GM19351 (cell line): Measurements from ENCODE around the gene NBPF1.
"Not testable (repeated sequence)": the region's sequence is repeated elsewhere in the genome, so short reads cannot be mapped to it uniquely, and the experiment has no call there.

Experiments
- ATAC-seq: cut with Tn5 transposase; IDR thresholded peaks from one replicate; pipeline ENCODE4 v1.9.1; 2021; ENCODE audit warnings: mild to moderate bottlenecking, moderate library complexity; ENCODE audit not compliant: unreplicated experiment

The NBPF1 gene

DNA sequence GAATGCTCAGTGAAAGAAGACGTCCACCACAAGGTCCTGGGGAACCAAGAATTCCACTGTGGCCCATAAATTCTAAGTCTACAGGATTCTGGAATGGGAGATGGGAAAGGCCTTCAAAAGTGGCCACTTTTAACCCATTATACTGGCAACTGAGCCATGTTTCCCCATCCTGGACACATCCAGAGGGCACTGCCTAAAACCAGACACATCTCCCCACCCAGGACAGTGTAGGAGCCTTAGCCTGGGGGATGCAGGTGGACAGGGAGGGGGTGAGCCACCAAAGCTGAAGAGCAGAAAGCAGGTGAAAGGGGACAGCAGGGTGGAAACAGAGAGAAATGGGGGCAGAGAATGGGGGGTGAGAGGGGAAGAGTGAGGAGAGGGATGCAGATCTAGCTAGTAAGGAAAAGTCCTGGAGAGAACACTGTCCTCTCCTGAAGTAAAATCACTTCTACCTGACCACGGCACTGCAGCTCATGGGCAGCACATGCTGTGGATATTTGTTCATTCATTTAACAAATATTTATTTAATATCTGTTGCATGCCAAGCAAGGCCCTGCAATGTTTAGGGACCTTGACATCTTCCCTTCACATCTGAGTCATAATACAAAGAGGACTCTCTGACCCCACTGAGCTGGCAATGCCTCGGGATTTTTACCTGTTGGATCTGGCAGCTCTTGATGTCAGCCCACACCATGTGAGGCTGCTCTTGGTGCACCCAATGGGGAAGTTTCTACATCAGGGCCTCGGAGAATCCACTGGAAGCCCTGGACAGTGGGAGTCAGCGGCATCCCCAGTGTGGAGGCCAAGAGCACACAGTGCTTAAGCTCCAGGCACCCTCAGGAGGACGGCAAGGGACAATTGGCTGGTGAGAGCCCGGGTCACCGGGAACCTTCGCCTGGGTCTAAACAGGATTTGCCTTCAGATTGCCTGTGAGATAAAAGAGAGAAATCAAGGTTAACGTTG lies 5.2 kb downstream of the NBPF1 start:
- ATAC-seq = not testable (repeated sequence)

DNA sequence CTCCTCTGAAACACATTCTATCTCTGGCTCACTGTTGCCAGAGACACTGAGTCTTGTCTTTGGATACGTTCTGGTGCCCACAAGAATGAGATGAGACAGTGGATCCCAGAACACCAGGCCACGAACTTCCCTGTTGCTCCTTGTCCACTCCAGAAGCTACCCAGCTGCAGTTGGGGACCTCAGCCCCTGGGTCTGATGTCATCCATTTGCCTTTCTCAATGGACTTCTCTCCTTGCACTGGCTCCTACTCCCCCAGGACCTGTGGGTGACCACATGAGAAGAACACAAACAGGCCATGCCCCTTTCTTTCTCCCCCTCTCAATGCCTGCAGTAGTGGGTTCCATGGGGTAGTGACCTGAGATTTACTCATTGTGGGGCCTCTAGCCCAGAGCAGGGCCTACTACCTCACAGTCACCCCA lies 5.9 kb downstream of the NBPF1 start:
- ATAC-seq = no peak

DNA sequence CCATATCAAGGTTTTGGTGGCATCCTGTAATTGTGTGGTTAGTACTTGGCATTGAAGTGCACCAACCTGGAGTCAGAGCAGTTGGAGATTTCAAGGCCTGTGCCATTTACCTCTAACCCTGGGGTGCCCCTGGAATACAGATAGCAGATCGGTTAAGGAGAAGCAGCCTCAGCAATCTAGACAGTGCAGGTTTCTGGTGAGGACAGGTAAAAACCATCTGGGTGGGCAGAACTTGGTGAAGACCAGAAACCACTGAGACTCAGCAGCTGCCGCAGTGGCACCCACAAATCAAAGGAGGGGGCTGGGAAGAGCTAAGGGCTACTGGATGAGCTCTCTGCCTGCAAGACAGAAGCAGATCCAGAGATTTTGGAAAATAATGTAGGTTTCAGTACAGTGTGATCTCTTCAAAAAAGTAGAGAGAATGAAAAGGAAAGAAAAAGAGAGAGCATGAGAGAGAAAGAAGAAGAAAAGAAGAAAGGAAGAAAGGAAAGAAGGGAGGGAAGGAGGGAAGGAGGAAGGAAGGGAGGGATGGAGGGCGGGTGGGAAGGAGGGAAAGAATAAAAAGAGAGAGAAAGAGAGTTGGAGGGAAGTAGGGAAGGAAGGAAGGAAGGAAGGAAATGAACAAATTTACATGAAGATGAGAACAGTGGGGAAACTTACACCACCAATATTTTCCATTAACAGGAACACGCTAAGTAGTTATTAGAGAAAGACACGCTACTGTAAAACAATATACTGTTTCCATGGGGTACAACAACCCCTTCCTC lies 6.5 kb downstream of the NBPF1 start:
- ATAC-seq = not testable (repeated sequence)

DNA sequence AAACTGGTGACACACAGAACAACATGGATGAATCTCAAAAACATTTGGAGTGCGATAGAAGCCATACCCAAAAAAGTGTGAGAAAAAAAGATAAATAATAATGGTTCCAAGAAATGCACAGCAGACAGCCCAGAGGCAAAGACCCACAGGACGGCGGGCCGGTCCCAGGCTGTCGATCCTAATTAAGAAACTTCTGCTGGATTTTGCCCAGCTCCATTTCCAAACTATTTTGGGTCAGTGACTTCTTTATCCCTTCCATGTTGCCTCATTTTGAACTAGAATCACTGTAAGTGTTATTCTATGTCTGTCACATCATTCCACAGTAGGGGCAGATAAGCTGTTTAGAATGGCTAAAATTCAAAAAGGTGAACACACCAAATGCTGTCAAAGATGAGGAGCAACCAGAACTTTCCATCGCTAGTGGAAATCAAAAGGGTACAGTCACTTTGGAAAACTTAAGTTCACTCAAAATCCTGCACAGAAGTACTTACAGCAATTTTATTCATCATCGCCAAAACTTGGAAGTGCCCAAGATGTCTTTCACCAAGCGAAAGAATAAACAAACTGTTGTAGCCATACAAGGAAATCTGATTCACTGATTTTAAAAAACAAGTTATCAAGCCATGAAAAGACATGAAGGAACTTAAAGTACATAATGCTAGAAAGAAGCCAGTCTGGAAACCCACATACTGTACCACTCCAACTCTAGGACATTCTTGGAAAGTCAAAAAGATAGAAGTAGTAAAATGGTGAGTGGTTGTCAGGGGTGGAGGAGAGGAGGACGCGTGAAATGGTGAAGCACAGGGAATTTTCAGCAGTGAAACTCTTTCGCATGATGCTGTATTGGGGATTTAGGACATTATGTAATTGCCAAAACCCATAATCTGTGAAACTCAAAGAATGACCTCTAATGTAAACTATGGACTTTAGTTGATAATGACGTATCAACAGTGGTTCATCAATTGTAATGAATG lies 7.5 kb downstream of the NBPF1 start:
- ATAC-seq = no peak

DNA sequence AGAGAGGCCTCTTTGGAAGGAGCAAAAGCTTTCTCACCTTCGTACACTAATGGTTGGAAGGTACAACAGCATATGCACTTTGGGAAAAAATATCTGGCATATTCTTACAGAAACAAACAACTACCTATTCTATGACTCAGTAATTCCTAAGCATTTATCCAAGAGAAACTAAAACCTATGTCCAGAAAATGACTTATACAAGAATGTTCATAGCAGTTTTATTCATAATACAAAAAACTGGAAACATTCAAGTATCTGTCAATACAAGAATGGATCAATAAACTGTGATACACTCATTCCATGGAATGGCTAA lies 8.2 kb downstream of the NBPF1 start:
- no peak for ATAC-seq

DNA sequence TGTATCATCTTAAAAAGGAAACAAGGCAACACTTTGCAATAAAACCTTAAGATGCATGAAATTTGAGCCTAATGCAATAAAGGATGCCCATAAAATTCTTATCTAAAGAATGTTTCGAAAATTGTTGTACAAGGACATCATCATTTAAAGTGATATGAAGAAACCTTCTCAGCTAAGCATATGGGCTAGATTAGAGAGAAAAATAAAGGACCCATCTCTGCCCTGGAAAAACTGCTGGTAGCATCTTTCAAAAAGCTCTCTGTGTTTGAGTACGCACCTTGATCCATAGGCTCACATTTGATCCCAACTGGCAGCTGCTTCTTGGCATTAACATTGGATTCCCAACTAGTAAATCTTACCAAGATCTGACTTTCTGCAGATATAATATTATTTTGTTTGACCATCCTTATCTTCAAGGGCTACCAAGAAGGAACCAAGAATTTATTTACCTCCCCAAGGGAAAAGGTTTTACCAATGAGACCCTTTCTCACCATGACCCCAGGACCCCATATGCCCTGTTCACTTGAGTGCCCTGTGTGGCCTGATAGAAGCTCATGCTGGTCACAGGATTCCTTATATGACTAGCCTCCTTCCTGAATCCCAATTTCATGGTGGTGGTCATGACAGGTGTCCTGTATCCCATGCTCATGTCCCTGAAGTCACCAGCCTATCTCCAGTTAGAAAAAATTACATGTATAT lies 8.7 kb downstream of the NBPF1 start:
- ATAC-seq = not testable (repeated sequence)

DNA sequence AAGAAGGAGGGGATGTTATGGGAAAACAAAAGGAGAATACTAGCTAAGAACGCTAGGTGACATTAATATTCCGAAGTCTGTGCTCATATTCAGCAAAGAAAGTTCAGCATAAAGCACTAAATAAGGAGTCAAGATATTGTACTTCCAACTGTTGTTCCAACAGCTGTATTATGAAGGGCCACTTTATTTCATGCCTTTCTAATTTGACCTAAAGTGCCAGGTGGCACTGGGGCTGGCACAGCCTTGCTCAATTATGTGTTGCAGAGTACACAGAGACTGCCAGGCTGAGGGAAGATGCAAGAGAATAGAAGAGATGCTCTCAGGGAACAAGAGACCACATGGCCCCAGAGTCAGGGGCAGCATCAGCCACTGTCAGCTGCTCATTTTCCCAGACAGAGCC lies 9.7 kb downstream of the NBPF1 start:
- ATAC-seq = not testable (repeated sequence)

DNA sequence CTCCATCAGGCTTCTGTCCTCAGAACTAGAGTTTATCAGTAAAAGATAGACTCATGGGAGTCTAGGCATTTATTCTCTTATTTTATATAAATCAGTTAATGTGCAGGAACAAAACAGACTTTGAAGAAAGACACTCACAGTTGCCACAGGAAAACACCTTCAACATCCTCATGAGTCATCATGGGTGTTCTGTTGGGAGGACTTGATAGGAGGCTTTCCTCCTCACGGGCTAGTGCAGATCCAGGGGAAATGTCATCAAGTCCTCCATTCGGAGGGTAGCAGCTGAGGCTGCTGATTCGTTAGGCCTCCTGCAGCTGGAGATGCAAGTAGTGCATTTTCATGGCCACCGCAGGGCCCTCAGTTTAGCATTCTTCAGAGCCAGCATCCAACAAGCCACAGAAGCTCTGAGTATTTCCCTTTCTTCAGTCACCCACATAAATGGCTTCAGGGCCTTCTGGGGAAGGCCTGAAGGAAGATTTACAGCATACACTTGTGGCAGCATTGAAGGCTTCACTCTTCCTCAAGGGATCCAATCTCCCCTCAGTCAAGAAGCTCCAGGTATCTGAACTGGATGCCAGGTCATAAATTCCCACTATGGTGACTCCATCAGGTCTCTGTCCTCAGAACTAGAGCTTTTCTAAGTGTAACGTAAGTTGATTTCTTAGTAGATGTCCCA lies 10.9 kb downstream of the NBPF1 start:
- ATAC-seq = not testable (repeated sequence)

DNA sequence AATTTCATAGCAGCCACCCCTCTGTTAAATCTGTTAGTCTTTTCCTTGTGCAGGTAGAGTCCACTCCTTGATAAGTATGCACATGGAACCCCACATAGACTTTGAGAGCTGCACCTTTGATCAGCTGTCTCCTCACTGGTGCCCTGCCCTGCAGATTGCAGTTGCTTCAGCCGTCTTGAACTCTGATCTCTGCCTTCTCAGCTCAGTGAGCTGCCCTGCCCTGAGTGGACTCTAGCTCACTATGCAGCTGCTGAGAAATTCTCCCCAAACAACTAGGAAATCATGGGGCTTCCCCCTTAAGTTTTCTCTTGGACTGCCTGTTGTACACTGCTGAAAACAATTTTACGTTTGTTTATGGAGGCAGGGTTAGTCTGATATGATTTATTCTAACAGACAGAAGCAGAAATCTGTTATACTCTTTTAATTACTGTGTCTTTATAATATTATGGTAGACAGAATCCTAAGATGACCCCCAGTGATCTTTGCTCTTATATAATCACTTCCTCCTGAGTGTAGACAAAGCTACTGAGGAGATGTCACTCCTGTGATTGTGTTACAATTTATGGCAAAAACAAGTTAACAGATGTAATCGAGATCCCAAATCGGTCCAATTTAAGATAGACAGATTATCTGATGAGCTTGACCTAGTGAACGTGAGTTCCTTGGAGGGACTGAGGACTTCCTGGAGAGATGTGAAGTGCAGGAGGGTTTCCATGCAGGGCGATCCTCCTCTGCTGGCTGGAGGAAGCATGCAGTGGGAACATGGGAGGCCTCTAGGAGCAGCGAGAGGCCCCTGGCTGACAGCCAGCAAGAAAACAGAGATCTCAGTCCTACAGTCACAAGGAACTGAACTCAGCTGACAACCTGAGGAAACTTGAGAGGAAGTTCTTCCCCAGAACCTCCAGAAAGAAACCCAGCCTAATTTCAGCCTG lies 12.2 kb downstream of the NBPF1 start:
- ATAC-seq = not testable (repeated sequence)

DNA sequence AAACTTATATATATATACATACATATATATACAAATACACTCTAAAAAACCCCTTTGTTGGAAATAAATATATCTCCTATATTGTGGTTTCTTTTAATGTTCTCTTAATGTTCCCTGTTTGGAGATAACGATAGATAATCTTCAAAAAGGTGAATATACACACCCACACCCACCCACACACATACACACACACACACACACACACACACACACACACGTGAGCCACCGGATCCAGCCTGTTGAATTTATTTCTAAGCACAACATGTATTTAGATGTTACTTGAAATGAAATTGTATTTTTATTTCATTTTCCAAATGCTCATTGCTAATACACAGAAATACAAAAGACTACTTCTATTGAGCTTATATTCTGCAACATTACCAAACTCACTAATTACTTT lies 14.0 kb downstream of the NBPF1 start:
- not testable (repeated sequence) for ATAC-seq

DNA sequence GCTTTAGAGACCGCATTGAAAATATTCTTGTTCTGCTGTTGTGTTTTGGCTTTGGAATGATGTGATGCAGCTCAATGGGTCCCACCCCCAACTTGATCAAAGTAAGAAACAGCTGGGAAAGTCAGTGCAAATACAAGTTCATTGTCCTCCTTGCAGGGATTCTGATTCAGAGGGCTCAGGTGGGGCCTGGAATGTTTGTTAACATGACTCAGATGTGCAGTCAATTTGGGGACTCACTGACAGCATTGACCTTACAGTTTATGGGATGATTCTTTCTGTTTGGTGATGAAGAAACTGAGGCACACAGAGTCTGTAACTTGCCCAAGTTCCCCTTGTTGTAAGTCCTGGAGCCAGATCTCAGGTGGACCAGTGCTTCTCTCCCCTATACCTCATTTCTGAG lies 18.1 kb downstream of the NBPF1 start:
- not testable (repeated sequence) for ATAC-seq

DNA sequence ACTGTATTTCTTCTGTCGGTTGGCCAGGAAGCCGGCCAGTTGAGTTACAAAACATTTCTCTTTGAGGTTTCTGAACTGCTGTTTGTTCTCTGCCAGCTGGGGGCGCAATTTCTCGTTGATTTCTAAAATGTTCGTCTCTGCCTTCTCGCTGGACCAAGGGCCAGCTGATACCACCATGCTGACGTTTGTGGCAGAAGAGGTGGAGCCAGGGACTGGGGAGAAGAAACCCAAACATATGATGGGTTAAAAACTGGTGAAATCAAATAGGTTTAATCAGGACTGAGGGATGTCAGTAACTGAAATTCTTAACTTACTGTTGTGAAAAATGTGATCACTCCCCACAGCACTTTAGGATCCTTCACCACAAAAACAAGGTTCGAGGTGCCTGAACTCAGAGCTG lies 21.5 kb downstream of the NBPF1 start:
- ATAC-seq = not testable (repeated sequence)

DNA sequence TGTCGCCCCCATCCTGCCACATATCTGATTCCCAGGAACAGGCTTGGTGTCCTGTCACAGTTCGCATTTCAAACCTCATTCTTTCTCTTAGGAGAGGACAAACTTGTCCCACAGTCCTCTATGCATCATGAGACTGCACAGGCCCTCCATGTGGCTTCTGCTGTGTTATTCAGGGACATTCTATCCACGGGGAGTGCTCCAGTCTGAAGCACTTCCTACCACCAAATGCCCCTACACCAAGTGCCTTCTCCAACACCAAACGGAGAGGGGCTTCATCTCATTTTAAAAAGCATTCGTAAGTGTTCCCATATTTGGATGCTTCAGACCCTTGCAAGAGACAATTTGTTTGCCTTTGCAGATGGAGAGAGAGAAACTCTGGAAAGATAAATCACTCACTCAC lies 25.3 kb downstream of the NBPF1 start:
- not testable (repeated sequence) for ATAC-seq

DNA sequence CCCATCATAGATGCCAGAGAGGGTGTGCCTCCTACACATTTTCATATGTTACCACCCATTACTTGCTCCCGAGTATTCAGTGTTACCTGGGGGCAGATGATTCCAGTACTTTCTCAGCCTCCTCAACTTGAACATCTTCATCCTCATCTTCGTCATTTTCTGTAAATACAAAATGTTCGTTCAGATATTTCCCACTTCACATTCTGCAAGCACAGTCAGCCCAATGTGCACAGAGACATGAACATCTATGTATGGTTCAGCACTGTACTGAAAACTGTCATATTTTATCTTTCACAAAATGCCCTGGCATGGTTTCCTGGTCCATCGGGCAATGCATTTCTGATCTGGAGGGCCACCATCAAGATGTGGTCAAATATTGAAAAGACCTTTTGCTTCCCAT lies 25.7 kb downstream of the NBPF1 start:
- ATAC-seq = not testable (repeated sequence)

DNA sequence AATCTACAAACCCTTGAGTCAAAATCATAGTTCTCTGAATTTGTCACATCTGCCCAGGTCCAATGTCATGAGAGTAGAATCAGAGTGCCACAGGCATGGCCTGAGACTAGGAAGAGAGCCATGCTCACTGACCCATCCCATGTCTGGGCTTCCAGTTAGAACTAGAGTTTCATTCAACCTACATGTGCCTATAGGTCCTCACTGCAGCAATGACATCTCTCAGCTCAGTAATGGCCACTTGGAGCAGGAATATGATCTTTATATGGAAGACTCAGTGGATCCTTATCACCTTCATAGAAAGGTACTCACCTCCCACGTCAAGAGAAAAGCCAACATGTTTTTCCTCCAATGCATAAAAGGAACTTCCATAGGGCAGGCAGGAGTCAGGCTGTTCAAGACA lies 48.0 kb downstream of the NBPF1 start:
- ATAC-seq = not testable (repeated sequence)

DNA sequence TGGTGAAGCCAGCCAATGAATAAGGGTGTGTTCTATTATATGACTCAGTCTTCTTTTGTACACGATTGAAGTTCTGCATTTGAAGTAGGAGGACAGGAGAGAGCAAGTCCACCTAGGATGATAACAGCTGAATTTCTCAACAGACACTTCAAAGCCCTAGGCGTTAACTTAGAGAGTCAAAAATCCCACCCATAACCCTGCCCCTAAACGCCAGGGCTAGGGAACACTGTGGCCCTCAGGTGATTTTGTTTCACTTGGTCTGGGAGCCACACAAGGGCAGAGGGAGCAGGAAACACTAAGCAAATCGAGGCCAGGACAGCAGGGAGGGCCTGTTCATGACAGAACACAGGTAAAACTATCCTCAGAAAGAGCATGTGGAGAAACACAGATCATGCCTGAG lies 52.3 kb downstream of the NBPF1 start:
- ATAC-seq = not testable (repeated sequence)

DNA sequence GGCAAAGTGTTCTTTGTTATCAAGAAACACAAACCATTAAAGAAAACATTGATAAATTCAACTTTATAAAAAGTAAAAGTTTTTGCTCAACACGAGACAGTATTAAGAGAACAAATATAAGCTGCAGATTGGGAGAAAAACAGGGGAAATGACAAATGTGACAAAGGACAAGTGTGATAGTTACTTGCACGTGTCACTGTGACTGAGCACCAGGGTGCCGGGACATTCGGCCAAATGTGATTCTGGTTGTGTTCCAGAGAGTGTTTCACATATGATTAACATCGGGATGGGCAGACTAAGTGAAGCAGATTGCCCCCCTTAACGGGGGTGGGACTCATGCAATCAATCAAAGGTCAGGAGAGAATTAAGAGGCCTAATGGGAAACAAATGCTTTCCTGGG lies 52.9 kb downstream of the NBPF1 start:
- ATAC-seq = not testable (repeated sequence)

DNA sequence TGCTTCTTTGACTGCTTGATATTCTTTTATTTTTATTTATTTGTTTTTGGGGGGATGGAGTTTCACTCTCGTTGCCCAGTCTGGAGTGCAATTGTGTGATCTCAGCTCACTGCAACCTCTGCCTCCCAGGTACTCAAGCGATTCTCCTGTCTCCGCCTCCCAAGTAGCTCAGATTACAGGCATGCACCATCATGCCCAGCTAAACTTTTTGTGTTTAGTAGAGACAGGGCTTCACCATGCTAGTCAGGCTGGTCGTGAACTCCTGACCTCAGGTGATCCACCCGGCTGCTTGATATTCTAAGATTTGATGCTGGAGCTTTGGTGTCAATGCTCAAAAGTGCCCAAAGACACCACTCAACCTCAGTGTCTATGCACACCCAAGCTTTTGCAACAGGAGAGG lies 53.7 kb downstream of the NBPF1 start:
- ATAC-seq = not testable (repeated sequence)

DNA sequence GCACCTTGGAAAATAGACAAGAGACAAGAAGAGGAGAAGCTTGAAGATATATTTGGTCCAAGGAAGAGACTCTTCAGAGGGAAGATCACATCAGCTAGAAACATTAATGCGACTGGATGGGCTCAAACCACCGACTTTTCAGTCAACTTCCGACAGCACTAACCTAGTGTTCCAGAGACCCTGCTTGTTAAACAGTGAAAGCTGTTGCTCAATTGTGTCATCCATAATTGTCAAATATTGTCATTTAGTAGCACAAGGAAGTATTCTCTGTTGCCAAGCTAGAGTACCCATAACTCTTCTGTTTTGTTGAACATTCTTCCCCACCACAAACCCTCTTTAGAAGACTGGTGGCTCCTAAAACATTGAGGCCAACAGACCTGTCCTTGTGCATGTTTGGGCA lies 56.3 kb downstream of the NBPF1 start:
- not testable (repeated sequence) for ATAC-seq
